Astrocyte (in vitro differentiated cells and primary cell): ENCODE measurements around the gene NLRP12.

Experiments
- EZH2 ChIP-seq: IDR thresholded peaks from 2 replicates; pipeline ENCODE4 v1.6.1; 2012; ENCODE audit warnings: mild to moderate bottlenecking, low read length, inconsistent platforms; ENCODE audit not compliant: insufficient read depth
- TF ChIP-seq, protein P1 (sequence below): IDR thresholded peaks from 2 replicates; pipeline ENCODE4 v1.5.1; 2011; ENCODE audit warnings: low read depth, mild to moderate bottlenecking, inconsistent platforms, low read length, moderate library complexity; ENCODE audit not compliant: insufficient read depth

DNA sequence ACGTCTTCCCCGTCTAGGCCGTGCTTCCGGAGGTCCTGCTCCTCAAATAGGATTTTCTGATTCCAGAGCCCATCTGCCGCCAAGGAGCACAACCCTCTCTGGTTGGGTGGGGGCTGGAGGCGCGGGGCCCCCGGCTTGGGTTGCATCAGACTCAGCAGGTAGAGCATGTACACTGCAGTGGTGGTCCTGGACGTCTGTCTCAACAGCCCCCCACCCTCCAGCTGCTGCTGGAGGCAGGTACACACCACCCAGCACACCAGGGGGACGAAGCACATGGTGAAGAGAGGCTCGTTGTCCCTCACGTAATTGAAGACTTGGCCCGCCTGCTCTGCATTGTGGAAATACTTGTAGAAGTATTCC is 13.9 kb downstream of the NLRP12 start:
- no peak for TF ChIP-seq EZH2
- TF ChIP-seq, protein P1, sequence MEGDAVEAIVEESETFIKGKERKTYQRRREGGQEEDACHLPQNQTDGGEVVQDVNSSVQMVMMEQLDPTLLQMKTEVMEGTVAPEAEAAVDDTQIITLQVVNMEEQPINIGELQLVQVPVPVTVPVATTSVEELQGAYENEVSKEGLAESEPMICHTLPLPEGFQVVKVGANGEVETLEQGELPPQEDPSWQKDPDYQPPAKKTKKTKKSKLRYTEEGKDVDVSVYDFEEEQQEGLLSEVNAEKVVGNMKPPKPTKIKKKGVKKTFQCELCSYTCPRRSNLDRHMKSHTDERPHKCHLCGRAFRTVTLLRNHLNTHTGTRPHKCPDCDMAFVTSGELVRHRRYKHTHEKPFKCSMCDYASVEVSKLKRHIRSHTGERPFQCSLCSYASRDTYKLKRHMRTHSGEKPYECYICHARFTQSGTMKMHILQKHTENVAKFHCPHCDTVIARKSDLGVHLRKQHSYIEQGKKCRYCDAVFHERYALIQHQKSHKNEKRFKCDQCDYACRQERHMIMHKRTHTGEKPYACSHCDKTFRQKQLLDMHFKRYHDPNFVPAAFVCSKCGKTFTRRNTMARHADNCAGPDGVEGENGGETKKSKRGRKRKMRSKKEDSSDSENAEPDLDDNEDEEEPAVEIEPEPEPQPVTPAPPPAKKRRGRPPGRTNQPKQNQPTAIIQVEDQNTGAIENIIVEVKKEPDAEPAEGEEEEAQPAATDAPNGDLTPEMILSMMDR, result no peak
